Measurements from ENCODE around the gene SH2D6.

Gene SH2D6

GRCh38 chr2:85472261-85472660, 53.7 kb downstream of the SH2D6 start:
- TF ChIP-seq SIN3A (IDR thresholded peaks at IDR 0.05; ENCODE audit: borderline replicate concordance, insufficient read depth, low read length) (no peak), TAF1 (IDR thresholded peaks at IDR 0.05; ENCODE audit: borderline replicate concordance, insufficient read depth, low read length) (no peak), REST (IDR thresholded peaks at IDR 0.05; ENCODE audit: insufficient read depth in 1 of 2, low read depth in 2 of 2, low read length in 2 of 2) (no peak), FOXP2 (optimal IDR thresholded peaks at IDR 0.05; ENCODE audit: borderline replicate concordance, extremely low read depth, extremely low read length, insufficient read depth) (no peak), POLR2AphosphoS5 (IDR thresholded peaks at IDR 0.05; ENCODE audit: low read depth, low read length) (no peak)

GRCh38 chr2:85475799-85476490, 57.4 kb downstream of the SH2D6 start:
- TF ChIP-seq TAF1 (IDR thresholded peaks at IDR 0.05; ENCODE audit: borderline replicate concordance, insufficient read depth, low read length) = no peak
- TF ChIP-seq POLR2AphosphoS5 (IDR thresholded peaks at IDR 0.05; ENCODE audit: low read depth, low read length) = no peak
- no peak for TF ChIP-seq FOXP2 (optimal IDR thresholded peaks at IDR 0.05; ENCODE audit: borderline replicate concordance, extremely low read depth, extremely low read length, insufficient read depth)
- no peak for TF ChIP-seq SIN3A (IDR thresholded peaks at IDR 0.05; ENCODE audit: borderline replicate concordance, insufficient read depth, low read length)

- no peak for TF ChIP-seq FOXP2 (optimal IDR thresholded peaks at IDR 0.05; ENCODE audit: borderline replicate concordance, extremely low read depth, extremely low read length, insufficient read depth)
- TF ChIP-seq POLR2AphosphoS5 (IDR thresholded peaks at IDR 0.05; ENCODE audit: low read depth, low read length) = no peak
- TF ChIP-seq REST (IDR thresholded peaks at IDR 0.05; ENCODE audit: insufficient read depth in 1 of 2, low read depth in 2 of 2, low read length in 2 of 2) = no peak
- no peak for TF ChIP-seq TAF1 (IDR thresholded peaks at IDR 0.05; ENCODE audit: borderline replicate concordance, insufficient read depth, low read length)
- TF ChIP-seq SIN3A (IDR thresholded peaks at IDR 0.05; ENCODE audit: borderline replicate concordance, insufficient read depth, low read length) = no peak
Measured at GRCh38 chr2:85476624-85477023, 58.1 kb downstream of the SH2D6 start.

- TF ChIP-seq SIN3A (IDR thresholded peaks at IDR 0.05; ENCODE audit: borderline replicate concordance, insufficient read depth, low read length) = no peak
- TF ChIP-seq REST (IDR thresholded peaks at IDR 0.05; ENCODE audit: insufficient read depth in 1 of 2, low read depth in 2 of 2, low read length in 2 of 2) = no peak
- TF ChIP-seq TAF1 (IDR thresholded peaks at IDR 0.05; ENCODE audit: borderline replicate concordance, insufficient read depth, low read length) = no peak
- no peak for TF ChIP-seq POLR2AphosphoS5 (IDR thresholded peaks at IDR 0.05; ENCODE audit: low read depth, low read length)
- no peak for TF ChIP-seq FOXP2 (optimal IDR thresholded peaks at IDR 0.05; ENCODE audit: borderline replicate concordance, extremely low read depth, extremely low read length, insufficient read depth)
Measured at GRCh38 chr2:85477884-85478283, 59.4 kb downstream of the SH2D6 start.

GRCh38 chr2:85481818-85482777, 63.6 kb downstream of the SH2D6 start:
- TF ChIP-seq SIN3A (IDR thresholded peaks at IDR 0.05; ENCODE audit: borderline replicate concordance, insufficient read depth, low read length) (no peak), REST (IDR thresholded peaks at IDR 0.05; ENCODE audit: insufficient read depth in 1 of 2, low read depth in 2 of 2, low read length in 2 of 2) (no peak), TAF1 (IDR thresholded peaks at IDR 0.05; ENCODE audit: borderline replicate concordance, insufficient read depth, low read length) (no peak), FOXP2 (optimal IDR thresholded peaks at IDR 0.05; ENCODE audit: borderline replicate concordance, extremely low read depth, extremely low read length, insufficient read depth) (no peak), POLR2AphosphoS5 (IDR thresholded peaks at IDR 0.05; ENCODE audit: low read depth, low read length) (no peak)

Measured in PFSK-1 (cell line).